K562 (cell line): ENCODE data around the gene ZNF26. TPM values are rescaled to one million over a fixed set of nuclear protein-coding genes. Genes with fewer than 3 reads are reported as not detected.

Experiments used
- DIDO1 ChIP-seq: fragments of 450-650 bp; IDR thresholded peaks from 2 replicates; pipeline ENCODE4 v1.6.1; 2016; ENCODE audit warnings: low read depth, missing biosample characterization, missing genetic modification characterization
- NCOA2 ChIP-seq, 2 experiments: fragments of 450-650 bp; IDR thresholded peaks; 2 replicates each; pipeline ENCODE4 v1.6.1; 2018; ENCODE audit warnings: mild to moderate bottlenecking in 2 of 2, moderate library complexity in 1 of 2; ENCODE audit not compliant: partially characterized antibody in 2 of 2
- NFYB ChIP-seq: IDR thresholded peaks from 2 replicates; pipeline ENCODE4 v1.6.1; 2011; ENCODE audit warnings: mild to moderate bottlenecking, moderate library complexity; ENCODE audit not compliant: insufficient read length; ENCODE audit errors: extremely low read depth
- POLR2AphosphoS5 ChIP-seq: IDR thresholded peaks from 2 replicates; pipeline ENCODE4 v1.6.1; 2011; ENCODE audit warnings: mild to moderate bottlenecking, low read depth, low read length, moderate library complexity; ENCODE audit not compliant: control insufficient read depth, insufficient read depth
- POLR3A ChIP-seq: IDR thresholded peaks from 2 replicates; pipeline ENCODE4 v1.6.1; 2011; ENCODE audit warnings: borderline replicate concordance, mild to moderate bottlenecking, moderate library complexity; ENCODE audit not compliant: insufficient read length, insufficient read depth; ENCODE audit errors: extremely low read depth
- TRIM28 ChIP-seq: fragments of 450-650 bp; IDR thresholded peaks from 2 replicates; pipeline ENCODE4 v1.6.1; 2017
- ZBTB11 ChIP-seq, 3 experiments: fragments of 200-800 bp in 1 of 3; fragments of 250-450 bp in 1 of 3; fragments of 450-650 bp in 1 of 3; sonication (Bioruptor Pico) in 1 of 3; sonication (Bioruptor generic) in 1 of 3; formaldehyde crosslinking in 1 of 3; IDR thresholded peaks; 2 replicates each; pipeline versions ENCODE4 v1.6.1 to v1.8.0; 2016 to 2022; ENCODE audit warnings: mild to moderate bottlenecking in 2 of 3, missing genetic modification characterization in 2 of 3, missing compliant biosample characterization in 1 of 3, moderate library complexity in 1 of 3
- ZBTB34 ChIP-seq: fragments of 250-450 bp; sonication (Bioruptor Pico); IDR thresholded peaks from 2 replicates; pipeline ENCODE4 v1.8.0; 2021; ENCODE audit warnings: mild to moderate bottlenecking, moderate library complexity
- polyA plus RNA-seq, 8 experiments: library from polyadenylated mRNA; depleted of rRNA in 4 of 8; stranded (reverse) in 5 of 8; unstranded in 3 of 8; fragments of >200 nt; fragmentation: Nextera tagmentation in 2 of 8; fragmentation: Illumina TruSeq in 1 of 8; extraction: Ambion mirVana in 2 of 8; extraction: Trizol in 1 of 8; gene quantifications; 2 replicates each; pipeline versions ENCODE4 v1.2.1 to v1.2.3, GENCODE V29; 2011 to 2014; ENCODE audit warnings: inconsistent platforms in 1 of 8, missing spikeins in 1 of 8
- total RNA-seq, 7 experiments: library from RNA; depleted of rRNA in 6 of 7; stranded (reverse); fragments of >200 nt in 6 of 7; fragmentation: Illumina TruSeq in 2 of 7; extraction: Trizol in 2 of 7; gene quantifications; 2 replicates each; pipeline versions ENCODE4 v1.2.1 to v1.2.3, GENCODE V29; 2011 to 2021; ENCODE audit warnings: low replicate concordance in 1 of 7
- TF ChIP-seq, protein P1 (sequence below): fragments of 450-650 bp; formaldehyde crosslinking; IDR thresholded peaks from 2 replicates; pipeline ENCODE4 v1.4.0; 2022; ENCODE audit warnings: missing genetic modification characterization

Gene ZNF26
- total and polyA plus RNA-seq, 9 of the 15 experiments (the other 6 are each of a cell fraction or from before 2014, with no cell fraction given): 1.2 to 14.1 (median 8.0) TPM

DNA sequence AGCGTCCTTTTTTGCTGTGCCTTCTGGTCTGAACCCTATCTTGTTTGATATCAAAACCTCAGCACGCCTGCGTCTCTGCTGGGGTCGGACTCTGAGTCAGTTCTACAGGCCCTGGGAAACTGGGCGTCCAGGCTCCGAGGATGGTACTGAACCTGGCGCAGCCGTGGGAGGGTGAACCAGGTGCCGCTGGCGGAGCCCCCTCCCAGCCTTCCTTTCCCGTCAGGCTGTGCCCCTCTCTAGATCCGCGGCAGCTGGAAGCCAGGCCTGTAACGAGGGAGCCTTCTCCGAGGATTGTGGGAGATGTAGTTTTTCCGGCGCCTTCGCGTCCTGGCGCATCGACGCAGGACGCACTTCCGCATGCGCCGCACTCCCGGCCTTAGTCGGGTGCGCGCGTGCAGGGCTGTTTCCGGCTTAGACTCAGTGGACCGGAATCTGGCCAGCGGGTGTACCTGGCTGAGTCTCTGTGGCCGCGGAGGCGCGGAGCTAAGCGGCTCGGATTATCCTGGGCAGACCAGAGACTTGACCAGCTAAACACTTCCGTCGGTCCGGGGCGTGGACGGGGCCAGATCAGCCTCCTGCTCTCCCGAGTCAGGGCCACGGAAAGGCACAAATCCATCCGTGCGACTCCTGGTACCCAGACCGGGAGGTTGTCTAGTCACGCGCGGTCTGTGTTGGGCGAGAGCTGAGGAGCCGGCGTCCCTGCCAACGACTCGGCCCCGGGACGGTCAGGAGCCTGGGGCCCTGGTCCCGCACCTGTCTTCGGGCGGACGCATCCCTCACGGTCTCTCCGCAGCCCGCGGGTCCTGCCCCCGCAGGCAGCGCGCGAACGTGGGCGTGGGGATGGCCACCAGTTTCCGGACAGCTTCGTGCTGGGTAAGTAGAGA, at the start of gene ZNF26 (continued):
- TF ChIP-seq ZBTB34 (CRISPR knock-in tag) (no peak), ZBTB11 (CRISPR knock-in tag; IDR thresholded peaks at IDR 0.05) (peak in 2 of 3 experiments; percentile 42 to 89; a peak in 2 of 6 replicates), DIDO1 (tag) (peak; percentile 97), POLR2AphosphoS5 (peak; percentile 51; the same call in 1 of the 2 replicates), NFYB (no peak), POLR3A (no peak), TRIM28 (no peak), NCOA2 (IDR thresholded peaks at IDR 0.05; ENCODE audit: partially characterized antibody in 2 of 2) (no peak)
- TF ChIP-seq, protein P1, sequence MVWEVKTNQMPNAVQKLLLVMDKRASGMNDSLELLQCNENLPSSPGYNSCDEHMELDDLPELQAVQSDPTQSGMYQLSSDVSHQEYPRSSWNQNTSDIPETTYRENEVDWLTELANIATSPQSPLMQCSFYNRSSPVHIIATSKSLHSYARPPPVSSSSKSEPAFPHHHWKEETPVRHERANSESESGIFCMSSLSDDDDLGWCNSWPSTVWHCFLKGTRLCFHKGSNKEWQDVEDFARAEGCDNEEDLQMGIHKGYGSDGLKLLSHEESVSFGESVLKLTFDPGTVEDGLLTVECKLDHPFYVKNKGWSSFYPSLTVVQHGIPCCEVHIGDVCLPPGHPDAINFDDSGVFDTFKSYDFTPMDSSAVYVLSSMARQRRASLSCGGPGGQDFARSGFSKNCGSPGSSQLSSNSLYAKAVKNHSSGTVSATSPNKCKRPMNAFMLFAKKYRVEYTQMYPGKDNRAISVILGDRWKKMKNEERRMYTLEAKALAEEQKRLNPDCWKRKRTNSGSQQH (CRISPR knock-in tag): no peak
